ENCODE data around the gene CFAP92.

- TF ChIP-seq ZNF677 (tag by site-specific recombination; IDR thresholded peaks at IDR 0.05) (no peak), CTCF (tag by site-specific recombination; IDR thresholded peaks at IDR 0.05) (no peak), ATF2 (tag by site-specific recombination; IDR thresholded peaks at IDR 0.05; ENCODE audit: low read depth) (no peak)
These were observed 9.0 kb upstream of the CFAP92 start for GRCh38 chr3:129002573-129003569.
